Measurements from ENCODE around the gene MAPRE2. TPM values are rescaled to one million over a fixed set of nuclear protein-coding genes. Genes with fewer than 3 reads are reported as not detected.

MAPRE2 gene
- total RNA-seq, 1 experiment from 2014 or later, result 29.4 TPM

GRCh38 chr18:35071819-35072247 lies 30.6 kb downstream of the MAPRE2 start:
- Mint-ChIP-seq H3K4me3 (no peak overlapping the region), H3K4me1 (peaks cover 13 to 17% of the 10 kb centered on the region in 2 experiments), H3K36me3 (ENCODE audit: insufficient read depth in 1 of 3, low read depth in 3 of 3) (peaks cover 0 to 9% (median 0%) of the 10 kb centered on the region in 3 experiments; a peak in 2 of 7 replicates), H3K27ac (peak overlapping the region in 1 of 3 experiments; percentile 68; a peak in 1 of 7 replicates), H3K27me3 (ENCODE audit: low read depth) (no peaks in the 10 kb centered on the region), H3K9me3 (no peaks in the 10 kb centered on the region)
- no CpG with 5 or more reads among the region's 3 CpGs for WGBS (ENCODE audit: extremely low coverage, insufficient read length, low lambda C conversion rate)
- H3K4me1 ChIP-seq (ENCODE audit: insufficient read depth, low read length), result no peaks in the 10 kb centered on the region
- no peak overlapping the region for H2BK120ac ChIP-seq (ENCODE audit: low read depth, low read length, poor library complexity, severe bottlenecking)
- no peak overlapping the region for H2AFZ ChIP-seq (ENCODE audit: low read length)
- no peak overlapping the region for H2BK15ac ChIP-seq (ENCODE audit: low read depth, low read length)
- no peak overlapping the region for H2BK5ac ChIP-seq (ENCODE audit: insufficient read length, low read length)
- no peak overlapping the region for H3K27ac ChIP-seq (ENCODE audit: insufficient read length, low read depth, low read length)
- no peak overlapping the region for H3K14ac ChIP-seq (ENCODE audit: insufficient read depth, low read length)
- no peak overlapping the region for H3K18ac ChIP-seq (ENCODE audit: insufficient read length, low read depth, low read length)
- no peak overlapping the region for H3K4me2 ChIP-seq (ENCODE audit: insufficient read depth, insufficient read length, low read length)
- H4K5ac ChIP-seq (ENCODE audit: insufficient read length, low read depth, low read length), result no peak overlapping the region
- no peaks in the 10 kb centered on the region for H3K23me2 ChIP-seq (ENCODE audit: insufficient read length, low read depth, low read length, poor library complexity, severe bottlenecking)
- H4K20me1 ChIP-seq (ENCODE audit: control insufficient read depth, insufficient read depth, insufficient read length), result no peaks in the 10 kb centered on the region
- no peak overlapping the region for H3K9ac ChIP-seq (ENCODE audit: extremely low read depth, insufficient read length, low read length)
- H3K9me3 ChIP-seq (ENCODE audit: control insufficient read depth, low read depth, low read length), result no peaks in the 10 kb centered on the region
- H3K4ac ChIP-seq (ENCODE audit: low read depth, low read length), result no peak overlapping the region
- no peak overlapping the region for H2AK5ac ChIP-seq (ENCODE audit: insufficient read length, low read length)
- H3K56ac ChIP-seq (ENCODE audit: insufficient read length, low read depth, low read length), result no peak overlapping the region
- DNase-seq, result no peak
- H3K79me1 ChIP-seq (ENCODE audit: insufficient read depth, low read depth, low read length, poor library complexity, severe bottlenecking), result no peaks in the 10 kb centered on the region
- H3T11ph ChIP-seq (ENCODE audit: low read length), result no peak overlapping the region
- H3K27me3 ChIP-seq (ENCODE audit: insufficient read depth, low read length), result no peaks in the 10 kb centered on the region
- H2BK12ac ChIP-seq (ENCODE audit: insufficient read length, low read depth, low read length), result no peak overlapping the region
- H4K8ac ChIP-seq (replicated peaks; ENCODE audit: insufficient read length, low read depth, low read length), result no peak overlapping the region
- no peak for TF ChIP-seq CTCF (conservative IDR thresholded peaks at IDR 0.05)
- no peak overlapping the region for H3K23ac ChIP-seq (ENCODE audit: insufficient read length, low read depth, low read length)
- H2BK20ac ChIP-seq (ENCODE audit: low read depth, low read length, poor library complexity, severe bottlenecking), result no peak overlapping the region
- no peaks in the 10 kb centered on the region for H3K79me2 ChIP-seq (ENCODE audit: insufficient read depth, low read length)
- H4K91ac ChIP-seq (ENCODE audit: insufficient read length, low read depth, low read length), result no peak overlapping the region

Measured in H9 (cell line).